SK-N-SH (cell line): ENCODE measurements around the gene FAAP20. TPM values are rescaled to one million over a fixed set of nuclear protein-coding genes. Genes with fewer than 3 reads are reported as not detected.
A peak's percentile ranks its signal among the peaks of the same experiment; 100 is the strongest.

ENCODE experiments used
- CTCF ChIA-PET: fragments of 300-600, 350-600 bp; formaldehyde crosslinking; extraction: SDS; loops from one replicate; lab custom pipeline; 2021; lab: Yijun Ruan, JAX
- POLR2A ChIA-PET: fragments of 350-600 bp; sonication (Branson Sonifier 250); formaldehyde crosslinking; extraction: SDS; loops from one replicate; lab custom pipeline; 2020; ENCODE audit warnings: antibody characterized with exemption, inconsistent platforms; lab: Yijun Ruan, JAX
- DNase-seq: peaks from one replicate; pipeline ENCODE4 v3.0.0; 2012
- H2AFZ ChIP-seq: fragments of 200-600 bp; sonication (generic); 2 replicates; pipeline ENCODE4 v1.8.1; 2016; ENCODE audit warnings: antibody characterized with exemption, mild to moderate bottlenecking, low read depth
- H3F3A ChIP-seq: fragments of 200-600 bp; sonication (generic); replicated peaks from 2 replicates; pipeline ENCODE3; 2016; ENCODE audit warnings: antibody characterized with exemption, mild to moderate bottlenecking; ENCODE audit not compliant: insufficient read depth
- H3K27ac ChIP-seq, 2 experiments: fragments of 200-500 bp in 1 of 2; fragments of 200-600 bp in 1 of 2; sonication (Bioruptor generic) in 1 of 2; sonication (generic), shearing (Covaris generic) in 1 of 2; 2 replicates each; pipeline versions ENCODE4 v1.5.1 to v1.6.1; 2014 to 2016; ENCODE audit warnings: low read depth in 2 of 2, inconsistent platforms in 1 of 2, low read length in 1 of 2, mild to moderate bottlenecking in 1 of 2, mixed read lengths in 1 of 2
- H3K27me3 ChIP-seq: fragments of 200-600 bp; sonication (generic), shearing (Covaris generic); 2 replicates; pipeline ENCODE4 v1.6.1; 2016; ENCODE audit warnings: mixed run types; ENCODE audit not compliant: insufficient read depth
- H3K36me3 ChIP-seq, 2 experiments: fragments of 200-500 bp in 1 of 2; fragments of 200-600 bp in 1 of 2; sonication (Bioruptor generic) in 1 of 2; sonication (generic) in 1 of 2; replicated peaks in 1 of 2; 2 replicates each; pipeline versions ENCODE3 to v1.5.1; 2014 to 2016; ENCODE audit warnings: low read length in 1 of 2, mild to moderate bottlenecking in 1 of 2; ENCODE audit not compliant: insufficient read depth in 2 of 2, control insufficient read depth in 1 of 2
- H3K4me1 ChIP-seq, 2 experiments: fragments of 200-500 bp in 1 of 2; fragments of 200-600 bp in 1 of 2; sonication (Bioruptor generic) in 1 of 2; sonication (generic), shearing (Covaris generic) in 1 of 2; 2 replicates each; pipeline versions ENCODE4 v1.5.1 to v1.6.1; 2014 to 2016; ENCODE audit warnings: low read depth in 1 of 2, low read length in 1 of 2, mixed run types in 1 of 2; ENCODE audit not compliant: insufficient read depth in 2 of 2, control insufficient read depth in 1 of 2
- H3K4me2 ChIP-seq: fragments of 200-600 bp; sonication (generic), shearing (Covaris generic); 2 replicates; pipeline ENCODE4 v1.6.1; 2017; ENCODE audit warnings: mixed run types
- H3K4me3 ChIP-seq, 2 experiments: fragments of 200-500 bp in 1 of 2; fragments of 200-600 bp in 1 of 2; sonication (Bioruptor generic) in 1 of 2; sonication (generic), shearing (Covaris generic) in 1 of 2; 2 replicates each; pipeline versions ENCODE4 v1.5.1 to v1.8.1; 2014 to 2016; ENCODE audit warnings: low read depth in 2 of 2, inconsistent platforms in 1 of 2, low read length in 1 of 2, mild to moderate bottlenecking in 1 of 2, mixed read lengths in 1 of 2, moderate library complexity in 1 of 2
- H3K79me2 ChIP-seq: fragments of 200-600 bp; sonication (generic); 2 replicates; pipeline ENCODE4 v1.8.1; 2017; ENCODE audit warnings: mild to moderate bottlenecking; ENCODE audit not compliant: insufficient read depth
- H3K9ac ChIP-seq: fragments of 200-600 bp; sonication (generic); 2 replicates; pipeline ENCODE4 v1.6.1; 2017; ENCODE audit warnings: mixed run types
- H3K9me2 ChIP-seq: fragments of 200-600 bp; sonication (generic); 2 replicates; pipeline ENCODE4 v1.6.1; 2017; ENCODE audit warnings: mixed run types
- H3K9me3 ChIP-seq: fragments of 200-600 bp; sonication (generic); 2 replicates; pipeline ENCODE4 v1.6.1; 2017; ENCODE audit warnings: mixed run types, mild to moderate bottlenecking, moderate library complexity
- H4K20me1 ChIP-seq: fragments of 200-600 bp; sonication (generic); 2 replicates; pipeline ENCODE4 v1.6.1; 2017; ENCODE audit warnings: mild to moderate bottlenecking, mixed run types; ENCODE audit not compliant: insufficient read depth
- EP300 ChIP-seq, 2 experiments: IDR thresholded peaks; 2 replicates each; pipeline versions ENCODE4 v1.4.0 to v1.6.1; 2012; ENCODE audit warnings: borderline replicate concordance in 1 of 2, low read depth in 1 of 2, low read length in 1 of 2
- EZH2phosphoT487 ChIP-seq: fragments of 200-600 bp; sonication (generic); IDR thresholded peaks from 2 replicates; pipeline ENCODE4 v1.6.1; 2017; ENCODE audit warnings: low read depth, mixed run types, mild to moderate bottlenecking, antibody characterized with exemption, moderate library complexity, borderline replicate concordance
- FOSL2 ChIP-seq: IDR thresholded peaks from 2 replicates; pipeline ENCODE4 v1.4.0; 2012; ENCODE audit warnings: low read depth, mild to moderate bottlenecking, moderate library complexity, borderline replicate concordance
- FOXM1 ChIP-seq: IDR thresholded peaks from 2 replicates; pipeline ENCODE4 v1.4.0; 2012; ENCODE audit warnings: low read depth, mild to moderate bottlenecking
- GATA2 ChIP-seq: sonication (generic); formaldehyde crosslinking; IDR thresholded peaks from 2 replicates; pipeline ENCODE4 v1.5.0; 2020; ENCODE audit warnings: mild to moderate bottlenecking, missing genetic modification reagents
- MEF2A ChIP-seq: IDR thresholded peaks from 2 replicates; pipeline ENCODE4 v1.4.0; 2012; ENCODE audit warnings: low read depth, borderline replicate concordance
- MXI1 ChIP-seq: IDR thresholded peaks from 2 replicates; pipeline ENCODE4 v1.6.1; 2012; ENCODE audit warnings: mild to moderate bottlenecking, low read depth, low read length, improper control_type of control experiment
- NRF1 ChIP-seq: IDR thresholded peaks from 2 replicates; pipeline ENCODE4 v1.6.1; 2012; ENCODE audit warnings: low read depth, mild to moderate bottlenecking, low read length
- RXRA ChIP-seq: IDR thresholded peaks from 2 replicates; pipeline ENCODE4 v1.4.0; 2012; ENCODE audit warnings: low read depth, mild to moderate bottlenecking, borderline replicate concordance
- SIN3A ChIP-seq: IDR thresholded peaks from 2 replicates; pipeline ENCODE4 v1.6.1; 2012; ENCODE audit warnings: low read depth, mild to moderate bottlenecking, low read length, moderate library complexity, borderline replicate concordance
- SMC3 ChIP-seq: IDR thresholded peaks from 2 replicates; pipeline ENCODE4 v1.6.1; 2012; ENCODE audit warnings: low read depth, low read length, improper control_type of control experiment
- TEAD4 ChIP-seq: IDR thresholded peaks from 2 replicates; pipeline ENCODE4 v1.4.0; 2012; ENCODE audit warnings: mild to moderate bottlenecking, borderline replicate concordance; ENCODE audit not compliant: insufficient read depth
- ZBTB33 ChIP-seq: IDR thresholded peaks from 2 replicates; pipeline ENCODE4 v1.4.0; 2012; ENCODE audit warnings: low read depth, borderline replicate concordance
- WGBS: methylation state at CpG from one replicate; pipeline ENCODE4 v1.1.6; 2017; ENCODE audit warnings: low lambda C conversion rate; 5-methylcytosine and 5-hydroxymethylcytosine counted together
- polyA plus RNA-seq, 3 experiments: library from polyadenylated mRNA; depleted of rRNA; stranded (reverse); fragments of >200 nt; gene quantifications; 2 replicates each; pipeline ENCODE4 v1.2.3, GENCODE V29; 2012
- TF ChIP-seq, protein P1 (sequence below): fragments of 200-600 bp; sonication (generic); IDR thresholded peaks from 2 replicates; pipeline ENCODE4 v1.6.1; 2017; ENCODE audit warnings: antibody characterized with exemption, mild to moderate bottlenecking, moderate library complexity
- TF ChIP-seq, protein P2 (sequence below): fragments of 150-350 bp; IDR thresholded peaks from 2 replicates; pipeline ENCODE4 v1.6.1; 2017; ENCODE audit warnings: antibody characterized with exemption, low read length, low read depth, borderline replicate concordance

FAAP20 gene
- polyA plus RNA-seq, 1 of the 3 experiments (the other 2 are of a cell fraction), result 58.3 TPM

DNA sequence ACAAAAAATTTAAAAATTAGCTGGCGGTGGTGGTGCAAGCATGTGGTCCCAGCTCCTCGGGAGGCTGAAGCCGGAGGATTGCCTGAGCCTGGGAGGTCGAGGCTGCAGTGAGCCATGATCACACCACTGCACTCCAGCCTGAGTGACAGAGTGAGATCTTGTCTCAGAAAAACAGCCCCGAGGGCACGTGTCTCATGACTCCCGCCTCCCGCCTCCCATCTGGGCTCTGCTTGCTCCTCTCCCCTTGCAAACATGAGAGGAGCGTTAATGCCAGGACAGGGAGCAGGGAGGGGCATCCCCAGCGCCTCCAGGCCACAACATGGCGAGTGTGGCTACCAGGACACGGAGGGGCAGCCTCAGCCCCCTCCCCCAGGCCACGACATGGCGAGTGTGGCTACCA is 28.3 kb downstream of the FAAP20 start:
- H3K4me2 ChIP-seq, result no peak overlapping the region
- TF ChIP-seq GATA2 (CRISPR knock-in tag) (0 out of 2 replicates have a peak, but pooled peaks have one; percentile 18), ZBTB33 (no peak)
- no peaks in the 10 kb centered on the region for H3K9me2 ChIP-seq
- H3K27ac ChIP-seq, result no peak overlapping the region
- H3K9ac ChIP-seq, result no peak overlapping the region
- 80% methylated on average over 9 of the region's 14 CpGs for WGBS
- no peaks in the 10 kb centered on the region for H3F3A ChIP-seq
- H3K79me2 ChIP-seq, result no peaks in the 10 kb centered on the region
- H3K9me3 ChIP-seq, result no peaks in the 10 kb centered on the region
- ChIA-PET POLR2A (no interaction called here), CTCF (interaction anchor here (5.4 kb wide), 1 partner anchor 9 kb away, joined by 59 read pairs; no protein-coding TSS in a partner anchor)
- DNase-seq, result peak; percentile 68
- H3K4me3 ChIP-seq, result no peak overlapping the region
- no peaks in the 10 kb centered on the region for H3K27me3 ChIP-seq
- no peaks in the 10 kb centered on the region for H4K20me1 ChIP-seq
- no peaks in the 10 kb centered on the region; a peak in 1 of 4 replicates for H3K4me1 ChIP-seq
- H3K36me3 ChIP-seq, result no peaks in the 10 kb centered on the region
- no peak overlapping the region for H2AFZ ChIP-seq

GRCh38 chr1:2165646-2166045 is 28.9 kb downstream of the FAAP20 start:
- WGBS, result 97% methylated on average over 15 of the region's 19 CpGs
- no peak overlapping the region for H2AFZ ChIP-seq
- no peaks in the 10 kb centered on the region for H3K36me3 ChIP-seq
- no peaks in the 10 kb centered on the region; a peak in 1 of 4 replicates for H3K4me1 ChIP-seq
- no peak overlapping the region for H3K4me2 ChIP-seq
- H3K9me2 ChIP-seq, result no peaks in the 10 kb centered on the region
- H3K9me3 ChIP-seq, result no peaks in the 10 kb centered on the region
- no peaks in the 10 kb centered on the region for H4K20me1 ChIP-seq
- ChIA-PET POLR2A (no interaction called here), CTCF (interaction anchor here (0.7 to 5.4 kb wide), 3 partner anchors 9 to 57 kb away, joined by 3 to 59 read pairs (median 3); no protein-coding TSS in a partner anchor)
- H3K27ac ChIP-seq, result no peak overlapping the region
- no peak for DNase-seq
- H3K79me2 ChIP-seq, result no peaks in the 10 kb centered on the region
- no peaks in the 10 kb centered on the region for H3K27me3 ChIP-seq
- H3F3A ChIP-seq, result no peaks in the 10 kb centered on the region
- TF ChIP-seq MEF2A, result no peak
- no peak for TF ChIP-seq MXI1
- no peak for TF ChIP-seq NRF1
- no peak for TF ChIP-seq TEAD4
- no peak for TF ChIP-seq SIN3A
- TF ChIP-seq FOXM1, result no peak
- no peak for TF ChIP-seq RXRA
- no peak for TF ChIP-seq EZH2phosphoT487
- TF ChIP-seq, protein P1, sequence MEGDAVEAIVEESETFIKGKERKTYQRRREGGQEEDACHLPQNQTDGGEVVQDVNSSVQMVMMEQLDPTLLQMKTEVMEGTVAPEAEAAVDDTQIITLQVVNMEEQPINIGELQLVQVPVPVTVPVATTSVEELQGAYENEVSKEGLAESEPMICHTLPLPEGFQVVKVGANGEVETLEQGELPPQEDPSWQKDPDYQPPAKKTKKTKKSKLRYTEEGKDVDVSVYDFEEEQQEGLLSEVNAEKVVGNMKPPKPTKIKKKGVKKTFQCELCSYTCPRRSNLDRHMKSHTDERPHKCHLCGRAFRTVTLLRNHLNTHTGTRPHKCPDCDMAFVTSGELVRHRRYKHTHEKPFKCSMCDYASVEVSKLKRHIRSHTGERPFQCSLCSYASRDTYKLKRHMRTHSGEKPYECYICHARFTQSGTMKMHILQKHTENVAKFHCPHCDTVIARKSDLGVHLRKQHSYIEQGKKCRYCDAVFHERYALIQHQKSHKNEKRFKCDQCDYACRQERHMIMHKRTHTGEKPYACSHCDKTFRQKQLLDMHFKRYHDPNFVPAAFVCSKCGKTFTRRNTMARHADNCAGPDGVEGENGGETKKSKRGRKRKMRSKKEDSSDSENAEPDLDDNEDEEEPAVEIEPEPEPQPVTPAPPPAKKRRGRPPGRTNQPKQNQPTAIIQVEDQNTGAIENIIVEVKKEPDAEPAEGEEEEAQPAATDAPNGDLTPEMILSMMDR, result no peak
- no peak for TF ChIP-seq ZBTB33
- no peak for TF ChIP-seq FOSL2
- TF ChIP-seq, protein P2, sequence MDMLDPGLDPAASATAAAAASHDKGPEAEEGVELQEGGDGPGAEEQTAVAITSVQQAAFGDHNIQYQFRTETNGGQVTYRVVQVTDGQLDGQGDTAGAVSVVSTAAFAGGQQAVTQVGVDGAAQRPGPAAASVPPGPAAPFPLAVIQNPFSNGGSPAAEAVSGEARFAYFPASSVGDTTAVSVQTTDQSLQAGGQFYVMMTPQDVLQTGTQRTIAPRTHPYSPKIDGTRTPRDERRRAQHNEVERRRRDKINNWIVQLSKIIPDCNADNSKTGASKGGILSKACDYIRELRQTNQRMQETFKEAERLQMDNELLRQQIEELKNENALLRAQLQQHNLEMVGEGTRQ, result no peak
- no peak for TF ChIP-seq SMC3
- no peak for TF ChIP-seq EP300 (IDR thresholded peaks at IDR 0.05; ENCODE audit: borderline replicate concordance in 1 of 2, low read depth in 1 of 2, low read length in 1 of 2)
- no peak overlapping the region for H3K4me3 ChIP-seq
- H3K9ac ChIP-seq, result no peak overlapping the region
